Measurements from ENCODE around the gene AHCTF1. TPM values are rescaled to one million over a fixed set of nuclear protein-coding genes. Genes with fewer than 3 reads are reported as not detected.
"Not testable (repeated sequence)": the region's sequence is repeated elsewhere in the genome, so short reads cannot be mapped to it uniquely, and the experiment has no call there.

AHCTF1 gene
- polyA plus RNA-seq, 4 donors = 44.4 to 62.7 (median 55.4) TPM

DNA sequence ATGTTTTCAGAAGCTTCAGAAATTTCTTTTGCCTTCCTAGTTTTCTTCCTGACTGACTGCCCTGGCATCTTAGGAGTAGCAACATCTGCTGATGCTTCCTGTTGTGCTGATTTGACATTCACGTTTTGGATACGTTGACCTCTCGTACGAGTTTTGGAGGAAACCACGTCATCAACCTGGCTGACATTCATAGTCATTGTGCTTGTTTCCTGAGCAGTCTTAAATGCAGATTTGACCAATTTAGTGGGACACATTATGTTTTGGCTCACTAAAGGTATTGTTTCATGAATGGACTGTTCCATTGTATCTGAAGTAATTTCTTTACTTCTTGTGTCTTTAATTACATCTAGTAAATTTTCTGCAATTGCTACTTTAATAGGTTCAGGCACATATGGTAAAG lies 81.1 kb downstream of the AHCTF1 start:
- not testable (repeated sequence) for DNase-seq (ENCODE audit: low read depth in 4 of 4, low spot score in 3 of 4)

DNA sequence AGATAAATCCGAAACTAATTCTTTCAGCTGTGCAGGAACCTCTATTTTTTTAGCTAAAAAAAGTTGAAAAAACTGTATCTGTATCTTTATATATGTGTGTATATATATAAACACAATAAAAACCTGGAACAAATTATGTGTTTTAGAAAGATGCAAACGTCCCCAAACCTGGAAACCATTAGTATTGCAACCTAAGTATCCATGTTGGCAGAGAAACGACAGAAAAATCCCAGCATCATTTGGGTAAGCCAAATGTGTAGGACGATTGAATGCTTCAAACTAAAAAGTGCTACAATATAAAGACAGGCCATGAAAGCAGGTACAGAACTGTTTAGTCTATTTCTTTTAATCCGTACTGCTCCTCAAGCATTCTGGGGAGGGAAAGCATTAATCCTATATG lies 87.9 kb downstream of the AHCTF1 start:
- no peak for DNase-seq (ENCODE audit: low read depth in 4 of 4, low spot score in 3 of 4)

DNA sequence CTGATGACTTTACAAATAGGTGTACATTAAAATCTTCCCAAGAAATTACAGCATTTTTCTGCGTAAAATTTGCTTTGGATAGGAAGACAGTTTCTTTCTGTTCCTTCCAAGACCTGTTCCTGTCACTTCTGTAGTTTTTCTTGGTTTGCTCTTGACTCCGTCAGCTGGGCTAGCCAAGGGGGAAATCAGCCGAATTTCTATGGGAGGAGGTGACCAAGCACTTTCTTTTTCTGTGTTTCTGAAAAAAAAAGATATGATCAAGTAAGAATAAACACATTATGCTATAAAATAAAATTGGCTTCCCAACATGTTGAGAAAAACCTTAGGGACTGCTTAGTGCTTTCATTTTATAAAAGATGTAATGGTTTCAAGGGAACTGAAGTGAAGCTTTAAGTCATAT lies 91.0 kb downstream of the AHCTF1 start:
- DNase-seq (ENCODE audit: low read depth in 4 of 4, low spot score in 3 of 4) = not testable (repeated sequence)

DNA sequence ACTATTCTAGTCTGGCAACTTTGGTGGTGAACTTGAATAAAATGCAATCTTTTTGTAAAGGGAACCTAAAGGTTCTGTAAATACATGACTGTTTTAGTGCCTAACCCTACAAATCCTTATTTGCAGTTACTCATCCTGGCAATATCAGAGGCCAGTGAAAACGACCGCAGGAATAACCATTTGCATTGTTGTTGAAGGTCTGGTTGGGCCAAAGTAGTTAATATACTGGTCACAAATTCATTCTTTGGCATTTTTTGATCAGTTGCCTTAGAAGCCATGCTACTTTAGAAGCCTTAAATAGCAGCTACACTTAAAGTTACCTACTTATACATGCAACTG lies 93.7 kb downstream of the AHCTF1 start:
- DNase-seq (ENCODE audit: low read depth in 4 of 4, low spot score in 3 of 4) = no peak

GRCh38 chr1:246837418-246838117 lies 94.2 kb downstream of the AHCTF1 start:
- DNase-seq (ENCODE audit: low read depth in 4 of 4, low spot score in 3 of 4) = no peak

DNA sequence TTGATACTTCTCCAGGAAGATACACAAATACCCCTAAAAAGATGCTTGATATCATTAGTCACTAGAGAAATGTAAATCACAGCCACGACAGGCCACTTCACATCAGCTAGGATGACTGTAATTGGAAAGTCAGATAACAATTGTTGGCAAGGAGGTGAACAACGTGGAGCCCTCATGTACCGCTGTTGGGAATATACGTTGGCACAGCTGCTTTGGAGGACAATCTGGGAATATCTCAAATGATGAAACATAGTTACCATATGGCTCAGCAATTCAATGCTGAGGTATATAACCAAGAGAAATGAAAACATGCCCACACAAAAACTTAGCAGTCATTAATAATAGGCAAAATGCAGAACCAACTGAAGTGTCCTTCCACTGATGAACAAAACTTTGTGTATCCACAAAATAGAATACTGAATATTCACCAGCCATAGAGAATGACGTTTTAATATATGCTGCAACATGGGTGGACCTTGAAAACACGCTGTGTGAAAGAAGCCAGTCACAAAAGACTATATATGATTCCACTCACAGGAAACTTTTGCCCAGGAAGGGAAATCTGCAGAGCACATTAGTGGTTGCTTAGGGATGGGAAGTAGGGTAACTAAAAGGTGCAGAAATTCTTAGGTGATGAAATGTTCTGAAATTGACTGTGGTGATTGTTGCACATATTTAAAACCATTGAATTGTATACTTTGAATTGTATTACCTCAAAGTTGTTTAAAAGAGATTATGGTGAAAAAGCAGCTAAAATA lies 95.4 kb downstream of the AHCTF1 start:
- no peak for DNase-seq (ENCODE audit: low read depth in 4 of 4, low spot score in 3 of 4)

- no peak for DNase-seq (ENCODE audit: low read depth in 4 of 4, low spot score in 3 of 4)
Measured at GRCh38 chr1:246831543-246831942, 100.2 kb downstream of the AHCTF1 start.

DNA sequence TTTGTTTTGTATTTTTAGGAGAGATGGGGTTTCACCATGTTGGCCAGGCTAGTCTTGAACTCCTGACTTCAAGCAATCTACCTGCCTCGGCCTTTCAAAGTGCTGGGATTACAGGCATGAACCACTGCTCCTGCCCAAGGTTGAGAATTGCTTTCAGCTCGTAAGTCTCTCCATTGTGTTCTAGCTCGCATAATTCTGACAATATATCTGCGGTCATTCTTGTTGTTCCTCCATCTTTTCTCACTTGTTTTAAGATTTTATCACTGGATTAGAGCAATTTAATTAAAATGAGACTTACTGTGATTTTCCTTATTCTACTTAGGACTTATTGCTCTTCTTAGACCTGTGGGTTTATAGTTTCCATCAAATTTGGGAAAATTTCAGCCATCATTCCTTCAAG lies 102.9 kb downstream of the AHCTF1 start:
- no peak for DNase-seq (ENCODE audit: low read depth in 4 of 4, low spot score in 3 of 4)

DNA sequence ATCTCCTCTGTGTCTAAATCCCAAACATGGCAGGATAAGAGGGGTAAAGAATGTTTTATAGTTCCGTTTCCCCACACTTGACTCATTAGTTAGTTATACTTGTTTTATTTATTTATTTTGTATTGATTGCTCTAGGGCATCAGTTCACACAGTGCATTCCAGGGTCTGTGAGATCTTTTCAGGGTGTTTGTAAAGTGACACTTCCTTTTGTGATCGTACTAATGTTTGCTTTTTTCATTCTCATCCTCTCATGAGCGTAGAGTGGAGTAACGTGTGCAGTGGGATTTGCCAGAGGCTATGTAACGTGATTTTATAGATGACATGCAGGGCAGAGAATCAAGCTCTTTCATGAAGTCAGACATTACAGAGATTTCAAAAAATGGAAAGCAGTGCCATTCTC lies 104.4 kb downstream of the AHCTF1 start:
- DNase-seq (ENCODE audit: low read depth in 4 of 4, low spot score in 3 of 4) = no peak

- no peak for DNase-seq (ENCODE audit: low read depth in 4 of 4, low spot score in 3 of 4)
Measured at GRCh38 chr1:246825557-246826175, 106.1 kb downstream of the AHCTF1 start.

GRCh38 chr1:246824541-246824940 lies 107.2 kb downstream of the AHCTF1 start:
- DNase-seq (ENCODE audit: low read depth in 4 of 4, low spot score in 3 of 4) = no peak

GRCh38 chr1:246822154-246822553 lies 109.6 kb downstream of the AHCTF1 start:
- DNase-seq (ENCODE audit: low read depth in 4 of 4, low spot score in 3 of 4) = not testable (repeated sequence)

DNA sequence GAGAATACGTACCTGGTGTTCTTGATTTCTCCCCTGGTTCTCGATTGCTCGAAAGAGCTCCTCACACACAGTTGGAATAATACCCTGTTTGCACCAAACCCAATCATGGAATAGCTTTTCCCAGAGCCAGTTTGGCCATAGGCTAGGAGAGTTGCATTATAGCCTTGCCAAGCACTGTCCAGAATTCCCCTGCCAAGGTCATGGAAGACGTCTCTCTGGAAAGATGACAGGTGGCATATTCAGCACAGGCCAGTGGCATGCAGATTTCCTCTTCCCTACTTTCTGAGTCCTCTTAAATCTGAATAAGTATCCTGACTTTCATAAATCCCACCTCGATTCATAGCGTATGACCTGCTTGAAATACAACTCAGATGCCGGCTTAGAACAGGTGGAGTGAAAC lies 111.1 kb downstream of the AHCTF1 start:
- DNase-seq (ENCODE audit: low read depth in 4 of 4, low spot score in 3 of 4) = no peak

DNA sequence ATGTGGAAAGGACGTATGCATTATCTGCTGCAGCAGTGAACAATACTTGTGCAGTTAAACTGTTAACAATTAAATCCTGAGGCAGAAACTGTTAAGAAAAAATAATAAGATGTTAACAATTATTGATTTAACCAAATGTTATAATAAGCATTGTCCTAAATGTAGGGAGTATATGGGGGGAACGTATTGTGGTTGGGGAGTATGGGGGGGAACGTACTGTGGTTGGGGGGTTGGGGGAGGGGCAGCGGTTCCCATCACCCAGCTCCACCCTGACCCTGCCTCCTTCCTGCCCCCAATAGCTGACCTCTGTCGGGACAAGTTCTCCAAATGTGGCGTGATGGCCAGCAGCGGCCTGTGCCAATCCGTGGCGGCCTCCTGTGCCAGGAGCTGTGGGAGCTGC lies 114.0 kb downstream of the AHCTF1 start:
- not testable (repeated sequence) for DNase-seq (ENCODE audit: low read depth in 4 of 4, low spot score in 3 of 4)

DNA sequence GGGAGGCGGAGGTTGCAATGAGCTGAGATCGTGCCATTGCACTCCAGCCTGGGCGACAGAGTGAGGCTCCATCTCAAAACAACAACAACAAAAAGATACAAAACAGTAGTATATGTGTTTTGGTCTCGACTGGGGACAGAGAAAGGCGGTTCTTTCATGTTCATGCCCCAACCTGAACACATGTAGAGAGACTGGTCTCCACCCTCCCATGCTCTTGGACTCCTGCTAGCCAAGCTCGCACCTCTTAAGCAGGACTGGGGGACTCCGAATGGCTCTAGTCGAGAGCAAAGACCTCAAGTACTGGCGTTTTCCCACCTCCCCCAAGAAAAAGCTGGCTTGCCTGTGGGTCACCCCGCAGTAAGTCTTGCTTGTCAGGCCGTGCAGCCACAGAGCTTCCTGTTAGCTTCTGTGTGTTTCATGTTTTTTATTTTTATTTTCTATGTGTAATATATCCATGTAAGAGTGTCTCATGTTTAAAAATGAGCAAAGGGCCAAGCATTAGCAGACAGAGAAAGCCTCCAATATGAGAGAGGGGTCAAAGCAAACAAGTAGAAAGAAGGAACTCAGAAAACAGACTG lies 116.0 kb downstream of the AHCTF1 start:
- DNase-seq (ENCODE audit: low read depth in 4 of 4, low spot score in 3 of 4) = no peak

DNA sequence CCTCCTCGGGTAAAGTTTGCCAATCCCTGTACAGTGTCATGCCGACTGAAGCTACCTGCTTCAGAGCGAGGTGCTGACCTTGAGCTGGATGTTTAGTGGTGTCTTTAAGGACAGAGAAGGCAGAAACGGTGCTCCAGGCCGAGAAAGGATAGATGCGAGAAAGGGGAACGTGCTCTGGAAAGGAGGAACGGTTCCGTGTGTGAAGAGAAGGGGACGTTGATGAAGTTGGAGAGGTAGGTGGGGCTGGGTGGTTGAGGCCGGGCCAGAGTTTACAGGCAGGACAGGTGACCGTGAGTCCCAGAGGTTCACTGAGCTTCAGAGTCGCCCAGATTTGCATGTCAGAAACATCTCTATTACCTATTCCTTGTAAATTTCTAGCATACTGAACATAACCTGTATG lies 116.9 kb downstream of the AHCTF1 start:
- no peak for DNase-seq (ENCODE audit: low read depth in 4 of 4, low spot score in 3 of 4)

DNA sequence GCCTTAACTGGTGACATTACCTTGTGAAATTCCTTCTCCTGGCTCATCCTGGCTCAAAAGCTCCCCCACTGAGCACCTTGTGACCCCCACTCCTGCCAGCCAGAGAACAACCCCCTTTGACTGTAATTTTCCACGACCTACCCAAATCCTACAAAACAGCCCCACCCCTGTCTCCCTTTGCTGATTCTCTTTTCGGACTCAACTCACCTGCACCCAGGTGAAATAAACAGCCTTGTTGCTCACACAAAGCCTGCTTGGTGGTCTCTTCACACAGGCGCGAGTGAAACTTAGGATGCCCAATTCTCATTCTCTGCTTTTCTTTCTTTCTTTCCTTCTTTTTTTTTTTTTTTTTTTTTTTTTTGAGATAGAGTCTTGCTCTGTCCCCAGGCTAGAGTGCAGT lies 118.4 kb downstream of the AHCTF1 start:
- not testable (repeated sequence) for DNase-seq (ENCODE audit: low read depth in 4 of 4, low spot score in 3 of 4)

- DNase-seq (ENCODE audit: low read depth in 4 of 4, low spot score in 3 of 4) = no peak
Measured at GRCh38 chr1:246811985-246812384, 119.8 kb downstream of the AHCTF1 start.

DNA sequence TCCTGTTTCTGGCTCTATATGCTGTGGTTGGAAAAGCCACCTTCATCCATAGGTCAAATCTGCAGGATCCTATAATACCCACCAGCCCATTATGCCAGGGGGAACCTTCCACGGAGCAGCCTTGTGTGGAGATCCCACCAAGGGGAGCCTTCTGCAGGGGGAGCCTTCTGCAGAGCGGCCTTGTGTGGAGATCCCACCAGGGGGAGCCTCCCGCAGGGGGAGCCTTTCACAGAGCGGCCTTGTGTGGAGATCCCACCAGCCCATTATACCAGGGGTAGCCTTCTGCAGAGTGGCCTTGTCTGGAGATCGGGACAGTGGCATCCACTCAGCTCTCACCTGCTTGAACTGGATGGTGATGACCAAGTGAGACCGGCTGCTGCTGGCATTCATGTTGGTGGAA lies 122.3 kb downstream of the AHCTF1 start:
- DNase-seq (ENCODE audit: low read depth in 4 of 4, low spot score in 3 of 4) = no peak

- no peak for DNase-seq (ENCODE audit: low read depth in 4 of 4, low spot score in 3 of 4)
Measured at GRCh38 chr1:246805135-246805716, 126.5 kb downstream of the AHCTF1 start.

GRCh38 chr1:246803883-246804282 lies 127.9 kb downstream of the AHCTF1 start:
- no peak for DNase-seq (ENCODE audit: low read depth in 4 of 4, low spot score in 3 of 4)
